Measurements from ENCODE around the gene CBX2.

CBX2 gene

DNA sequence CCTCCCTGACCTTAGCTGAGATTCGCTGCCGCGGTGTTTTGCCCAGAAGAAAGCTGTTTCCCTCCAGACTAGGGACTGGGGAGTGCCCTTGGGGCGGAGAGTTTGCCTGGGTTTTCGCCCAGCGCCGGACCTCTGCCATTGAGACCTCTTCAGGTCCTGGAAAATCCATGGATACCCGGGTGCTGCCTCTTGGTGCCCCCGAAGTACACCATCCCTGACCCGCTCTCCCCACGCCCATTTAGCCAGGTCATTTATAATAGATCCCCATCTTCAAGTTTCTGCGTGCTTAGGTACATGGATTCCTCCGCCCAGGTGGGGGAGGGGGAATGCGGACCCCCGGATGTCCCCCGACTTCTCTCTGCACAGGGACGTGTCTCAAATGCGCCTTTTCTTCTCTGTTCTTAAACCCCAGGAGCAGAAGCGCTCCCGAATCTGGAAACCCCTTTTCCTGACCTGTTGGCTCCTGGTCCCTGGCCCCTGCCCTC is 34.0 kb downstream of the CBX2 start:
- Histone ChIP-seq H4K20me1 (ENCODE audit: insufficient read depth, low read length) (no peaks in the 10 kb centered on the region), H3K9ac (ENCODE audit: low read length) (peak overlapping the region; percentile 96), H3K36me3 (replicated peaks; ENCODE audit: low read depth, low read length) (no peaks in the 10 kb centered on the region), H3K4me1 (ENCODE audit: low read length) (peaks cover 54% of the 10 kb centered on the region), H3K4me2 (ENCODE audit: low read length) (peak overlapping the region; percentile 92), H3K27ac (ENCODE audit: low read length) (peak overlapping the region; percentile 84), H2AFZ (ENCODE audit: low read depth, low read length) (no peak overlapping the region), H3K4me3 (ENCODE audit: low read length) (peak overlapping the region; percentile 83), H3K9me3 (ENCODE audit: insufficient read depth, low read length) (no peaks in the 10 kb centered on the region), H3K27me3 (ENCODE audit: low read depth, low read length) (no peaks in the 10 kb centered on the region), H3K79me2 (ENCODE audit: low read length) (no peaks in the 10 kb centered on the region)
- TF ChIP-seq, protein P1, sequence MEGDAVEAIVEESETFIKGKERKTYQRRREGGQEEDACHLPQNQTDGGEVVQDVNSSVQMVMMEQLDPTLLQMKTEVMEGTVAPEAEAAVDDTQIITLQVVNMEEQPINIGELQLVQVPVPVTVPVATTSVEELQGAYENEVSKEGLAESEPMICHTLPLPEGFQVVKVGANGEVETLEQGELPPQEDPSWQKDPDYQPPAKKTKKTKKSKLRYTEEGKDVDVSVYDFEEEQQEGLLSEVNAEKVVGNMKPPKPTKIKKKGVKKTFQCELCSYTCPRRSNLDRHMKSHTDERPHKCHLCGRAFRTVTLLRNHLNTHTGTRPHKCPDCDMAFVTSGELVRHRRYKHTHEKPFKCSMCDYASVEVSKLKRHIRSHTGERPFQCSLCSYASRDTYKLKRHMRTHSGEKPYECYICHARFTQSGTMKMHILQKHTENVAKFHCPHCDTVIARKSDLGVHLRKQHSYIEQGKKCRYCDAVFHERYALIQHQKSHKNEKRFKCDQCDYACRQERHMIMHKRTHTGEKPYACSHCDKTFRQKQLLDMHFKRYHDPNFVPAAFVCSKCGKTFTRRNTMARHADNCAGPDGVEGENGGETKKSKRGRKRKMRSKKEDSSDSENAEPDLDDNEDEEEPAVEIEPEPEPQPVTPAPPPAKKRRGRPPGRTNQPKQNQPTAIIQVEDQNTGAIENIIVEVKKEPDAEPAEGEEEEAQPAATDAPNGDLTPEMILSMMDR (IDR thresholded peaks at IDR 0.05; ENCODE audit: low read depth, low read length), result no peak
- no peak for TF ChIP-seq EZH2phosphoT487 (IDR thresholded peaks at IDR 0.05; ENCODE audit: low read depth)

DNA sequence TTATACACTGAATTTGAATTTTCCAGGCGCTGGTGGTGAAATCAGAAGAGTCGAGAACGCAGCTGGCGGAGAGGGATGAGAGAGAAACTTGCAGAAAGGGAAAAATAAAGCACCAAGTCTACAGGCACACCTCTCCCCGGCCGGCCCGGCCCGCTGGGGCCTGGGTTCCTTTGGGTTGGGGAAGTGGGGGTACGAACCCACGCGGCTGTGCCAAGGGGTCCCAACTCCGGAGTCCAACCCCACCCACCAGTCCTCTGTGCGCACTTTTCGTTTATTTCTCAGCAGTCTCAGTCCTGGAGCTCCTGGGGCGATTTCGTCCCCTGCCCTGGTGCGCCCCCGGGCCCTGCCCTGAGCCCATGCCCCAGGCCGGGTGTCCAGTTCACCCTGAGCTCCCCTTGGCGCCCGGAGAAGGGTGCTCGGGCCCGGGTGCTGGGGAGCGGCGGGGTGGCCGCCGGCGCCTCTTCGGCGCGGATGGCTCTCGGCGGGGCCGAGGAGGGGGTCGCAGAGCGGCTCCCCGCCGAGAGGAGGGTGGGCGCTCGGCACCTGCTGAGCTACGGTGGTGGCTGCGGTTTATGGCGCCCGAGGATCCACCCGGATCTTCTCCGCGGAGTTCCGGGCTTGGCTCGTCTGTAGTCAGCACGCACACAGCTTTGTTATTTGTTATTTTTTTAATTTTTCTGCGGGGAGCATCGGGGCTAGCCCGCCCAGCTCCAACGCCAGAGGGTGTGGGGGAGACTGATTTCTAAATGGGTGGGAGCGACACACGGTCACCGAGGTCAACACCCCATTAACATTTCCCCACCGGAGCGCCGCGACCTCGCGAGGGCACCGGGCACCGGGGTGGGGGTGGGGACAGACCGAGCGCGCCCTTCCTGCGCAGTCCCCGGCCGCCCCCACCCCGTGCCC is 34.7 kb downstream of the CBX2 start:
- TF ChIP-seq EZH2phosphoT487 (IDR thresholded peaks at IDR 0.05; ENCODE audit: low read depth), result no peak
- TF ChIP-seq, protein P1 (IDR thresholded peaks at IDR 0.05; ENCODE audit: low read depth, low read length), result no peak
- peak overlapping the region; percentile 92 for H3K4me2 ChIP-seq (ENCODE audit: low read length)
- H3K27me3 ChIP-seq (ENCODE audit: low read depth, low read length), result no peaks in the 10 kb centered on the region
- H3K36me3 ChIP-seq (replicated peaks; ENCODE audit: low read depth, low read length), result no peaks in the 10 kb centered on the region
- no peaks in the 10 kb centered on the region for H3K9me3 ChIP-seq (ENCODE audit: insufficient read depth, low read length)
- peak overlapping the region; percentile 96 for H3K9ac ChIP-seq (ENCODE audit: low read length)
- H3K4me1 ChIP-seq (ENCODE audit: low read length), result peaks cover 47% of the 10 kb centered on the region
- no peak overlapping the region for H2AFZ ChIP-seq (ENCODE audit: low read depth, low read length)
- peak overlapping the region; percentile 83 for H3K4me3 ChIP-seq (ENCODE audit: low read length)
- H4K20me1 ChIP-seq (ENCODE audit: insufficient read depth, low read length), result no peaks in the 10 kb centered on the region
- H3K27ac ChIP-seq (ENCODE audit: low read length), result peak overlapping the region; percentile 84
- no peaks in the 10 kb centered on the region for H3K79me2 ChIP-seq (ENCODE audit: low read length)

DNA sequence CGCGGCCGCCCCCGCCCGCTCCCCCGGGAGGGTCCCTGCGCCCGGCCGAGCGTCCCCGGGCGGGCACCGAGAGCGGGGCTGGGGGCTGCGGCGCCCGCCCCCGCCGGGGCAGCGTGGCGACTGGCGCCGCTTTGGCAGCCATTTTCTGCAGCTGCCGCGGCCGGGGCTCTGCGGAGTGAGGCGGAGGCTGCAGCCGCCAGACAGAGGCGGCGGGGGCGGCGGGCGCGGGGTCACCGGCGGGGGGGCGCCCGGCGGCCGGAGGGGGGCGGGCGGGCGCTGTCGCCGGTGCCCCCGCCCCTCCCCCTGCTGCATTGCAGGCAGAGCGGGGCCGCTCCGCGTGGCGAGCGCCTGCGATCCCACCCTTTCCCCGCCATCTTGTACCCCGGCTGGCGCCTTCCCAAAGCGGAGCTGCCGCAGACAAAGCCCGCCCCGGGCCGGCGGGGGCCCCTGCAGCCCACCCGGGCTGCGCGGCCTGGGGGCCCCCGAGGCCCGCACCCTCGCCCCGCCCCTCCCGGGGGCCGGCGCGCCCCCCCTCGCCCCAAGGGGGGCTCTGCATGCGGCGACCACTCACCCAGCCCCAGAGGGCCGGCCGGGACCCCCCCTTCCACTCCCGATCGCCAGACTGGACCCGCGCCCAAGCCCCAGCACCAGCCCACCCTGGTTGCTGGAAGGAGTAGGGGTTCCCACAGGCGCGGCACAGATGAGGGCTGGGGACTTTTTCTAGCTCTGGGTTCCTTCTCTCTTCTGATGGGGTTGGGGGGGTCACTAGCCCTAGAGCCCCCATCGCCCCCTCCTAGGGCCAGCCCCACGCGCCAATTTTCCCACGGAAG is 35.6 kb downstream of the CBX2 start:
- H3K9ac ChIP-seq (ENCODE audit: low read length), result peak overlapping the region; percentile 96
- H3K4me3 ChIP-seq (ENCODE audit: low read length), result peak overlapping the region; percentile 83
- H3K4me1 ChIP-seq (ENCODE audit: low read length), result peaks cover 38% of the 10 kb centered on the region
- no peaks in the 10 kb centered on the region for H3K36me3 ChIP-seq (replicated peaks; ENCODE audit: low read depth, low read length)
- peak overlapping the region; percentile 84 for H3K27ac ChIP-seq (ENCODE audit: low read length)
- no peaks in the 10 kb centered on the region for H3K79me2 ChIP-seq (ENCODE audit: low read length)
- no peaks in the 10 kb centered on the region for H4K20me1 ChIP-seq (ENCODE audit: insufficient read depth, low read length)
- no peak overlapping the region for H2AFZ ChIP-seq (ENCODE audit: low read depth, low read length)
- TF ChIP-seq EZH2phosphoT487 (IDR thresholded peaks at IDR 0.05; ENCODE audit: low read depth), result no peak
- TF ChIP-seq, protein P1 (IDR thresholded peaks at IDR 0.05; ENCODE audit: low read depth, low read length), result no peak
- H3K27me3 ChIP-seq (ENCODE audit: low read depth, low read length), result no peaks in the 10 kb centered on the region
- H3K9me3 ChIP-seq (ENCODE audit: insufficient read depth, low read length), result no peaks in the 10 kb centered on the region
- peak overlapping the region; percentile 92 for H3K4me2 ChIP-seq (ENCODE audit: low read length)

All from OCI-LY3 (cell line).